Measurements from ENCODE around the gene CTNNA1.
"Not testable (repeated sequence)": the region's sequence is repeated elsewhere in the genome, so short reads cannot be mapped to it uniquely, and the experiment has no call there.

The CTNNA1 gene, protein sequence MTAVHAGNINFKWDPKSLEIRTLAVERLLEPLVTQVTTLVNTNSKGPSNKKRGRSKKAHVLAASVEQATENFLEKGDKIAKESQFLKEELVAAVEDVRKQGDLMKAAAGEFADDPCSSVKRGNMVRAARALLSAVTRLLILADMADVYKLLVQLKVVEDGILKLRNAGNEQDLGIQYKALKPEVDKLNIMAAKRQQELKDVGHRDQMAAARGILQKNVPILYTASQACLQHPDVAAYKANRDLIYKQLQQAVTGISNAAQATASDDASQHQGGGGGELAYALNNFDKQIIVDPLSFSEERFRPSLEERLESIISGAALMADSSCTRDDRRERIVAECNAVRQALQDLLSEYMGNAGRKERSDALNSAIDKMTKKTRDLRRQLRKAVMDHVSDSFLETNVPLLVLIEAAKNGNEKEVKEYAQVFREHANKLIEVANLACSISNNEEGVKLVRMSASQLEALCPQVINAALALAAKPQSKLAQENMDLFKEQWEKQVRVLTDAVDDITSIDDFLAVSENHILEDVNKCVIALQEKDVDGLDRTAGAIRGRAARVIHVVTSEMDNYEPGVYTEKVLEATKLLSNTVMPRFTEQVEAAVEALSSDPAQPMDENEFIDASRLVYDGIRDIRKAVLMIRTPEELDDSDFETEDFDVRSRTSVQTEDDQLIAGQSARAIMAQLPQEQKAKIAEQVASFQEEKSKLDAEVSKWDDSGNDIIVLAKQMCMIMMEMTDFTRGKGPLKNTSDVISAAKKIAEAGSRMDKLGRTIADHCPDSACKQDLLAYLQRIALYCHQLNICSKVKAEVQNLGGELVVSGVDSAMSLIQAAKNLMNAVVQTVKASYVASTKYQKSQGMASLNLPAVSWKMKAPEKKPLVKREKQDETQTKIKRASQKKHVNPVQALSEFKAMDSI

DNA sequence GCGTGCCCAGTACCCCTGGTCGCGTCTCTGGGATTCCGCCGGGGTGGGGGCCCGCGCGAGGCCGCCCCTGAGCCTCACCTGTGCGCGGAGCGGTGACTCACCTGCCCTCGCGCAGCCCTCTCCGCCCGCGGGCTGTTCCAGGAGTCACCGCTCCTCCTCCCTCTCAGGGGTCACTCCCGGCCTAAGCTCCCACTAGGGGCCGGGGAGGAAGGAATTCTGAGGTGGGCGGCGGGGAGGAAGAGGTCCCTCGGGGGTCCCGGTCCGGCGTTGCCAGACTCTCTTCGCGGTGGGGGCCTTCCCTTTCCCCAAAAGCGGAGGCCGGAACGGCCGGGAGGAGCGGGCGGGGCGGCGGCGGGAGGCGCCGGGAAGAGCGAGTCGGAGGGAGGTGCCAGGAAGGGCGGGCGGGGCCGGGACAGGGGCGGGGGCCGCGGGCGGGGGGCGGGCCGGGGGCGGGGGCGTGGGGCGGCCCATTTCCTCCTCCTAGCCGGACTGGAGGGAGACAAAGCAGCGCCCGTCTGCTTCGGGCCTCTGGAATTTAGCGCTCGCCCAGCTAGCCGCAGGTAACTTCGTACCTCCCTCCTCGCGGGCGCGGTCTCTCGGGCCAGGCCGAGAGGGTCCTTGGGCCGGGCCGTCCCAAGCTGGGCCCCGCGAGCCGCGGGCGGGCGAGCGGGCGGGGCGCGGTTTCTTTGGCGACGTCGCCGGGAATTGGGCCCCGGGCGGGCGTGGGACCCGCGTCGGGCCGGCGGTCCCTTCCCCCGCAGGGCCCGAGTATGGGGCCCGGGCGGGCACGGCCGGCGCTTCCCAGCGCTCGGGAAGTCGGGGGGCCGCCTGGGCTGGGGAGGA is at the start of gene CTNNA1:
Gene CTNNA1, plus strand, starts transcription at position 475 of the 843 bp plus-strand sequence. CDS start 28,500 bp downstream, outside the sequence.
- no peak for DNase-seq (ENCODE audit: low read depth)

DNA sequence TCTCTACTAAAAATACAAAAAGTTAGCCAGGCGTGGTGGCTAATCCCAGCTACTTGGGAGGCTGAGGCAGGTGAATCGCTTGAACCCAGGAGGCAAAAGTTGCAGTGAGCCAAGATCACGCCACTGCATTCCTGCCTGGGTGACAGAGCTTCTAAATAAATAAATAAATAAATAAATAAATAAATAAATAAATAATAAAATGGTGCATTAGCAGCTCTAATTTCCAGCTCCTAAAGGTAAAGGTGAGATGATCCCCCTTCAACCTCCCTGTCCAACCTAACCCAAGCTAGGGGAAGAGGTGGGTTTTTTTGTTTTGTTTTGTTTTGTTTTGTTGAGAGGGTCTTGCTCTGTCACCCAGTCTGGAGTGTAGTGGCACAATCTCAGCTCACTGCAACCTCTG is 49.4 kb upstream of the CTNNA1 start:
- DNase-seq (ENCODE audit: low read depth), result not testable (repeated sequence)

DNA sequence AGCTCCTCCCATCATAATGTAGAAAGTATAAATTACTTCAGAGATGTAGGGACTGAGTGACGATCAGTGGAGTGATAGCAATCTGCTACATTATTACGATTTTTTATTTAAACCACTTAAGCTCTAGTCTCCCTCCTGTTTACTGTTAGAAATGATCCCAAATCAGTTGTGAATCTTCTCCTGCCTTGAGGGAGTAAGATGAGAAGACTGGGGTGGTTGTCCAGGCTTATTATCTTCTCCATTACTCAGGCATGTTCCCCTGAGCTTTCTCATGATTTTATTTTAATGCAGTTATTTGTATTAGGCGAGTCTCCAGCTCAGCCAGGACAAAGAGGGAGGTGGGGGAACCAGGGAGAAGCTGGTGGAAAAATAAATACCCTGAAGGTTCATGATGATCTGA is 48.2 kb upstream of the CTNNA1 start:
- DNase-seq (ENCODE audit: low read depth), result no peak

DNA sequence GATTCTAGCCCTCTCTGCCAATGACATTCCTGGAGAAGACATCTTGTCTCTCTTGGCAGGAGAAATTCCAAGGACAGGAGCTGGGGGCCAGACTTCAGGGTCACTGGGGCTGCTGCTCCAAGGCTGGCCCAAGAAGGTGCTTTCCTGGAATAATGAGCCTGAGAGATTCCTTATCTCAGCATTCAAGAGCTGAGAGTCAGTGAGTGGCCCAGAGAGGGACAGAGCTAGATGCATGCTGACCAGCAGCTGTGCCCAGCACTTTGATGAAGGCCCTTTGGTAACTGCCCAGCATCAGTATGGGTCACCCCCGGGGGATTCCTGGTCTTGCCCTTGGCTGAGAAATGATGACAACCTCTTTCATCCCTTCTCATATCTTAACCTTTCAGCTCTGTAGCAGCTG is 47.7 kb upstream of the CTNNA1 start:
- no peak for DNase-seq (ENCODE audit: low read depth)

DNA sequence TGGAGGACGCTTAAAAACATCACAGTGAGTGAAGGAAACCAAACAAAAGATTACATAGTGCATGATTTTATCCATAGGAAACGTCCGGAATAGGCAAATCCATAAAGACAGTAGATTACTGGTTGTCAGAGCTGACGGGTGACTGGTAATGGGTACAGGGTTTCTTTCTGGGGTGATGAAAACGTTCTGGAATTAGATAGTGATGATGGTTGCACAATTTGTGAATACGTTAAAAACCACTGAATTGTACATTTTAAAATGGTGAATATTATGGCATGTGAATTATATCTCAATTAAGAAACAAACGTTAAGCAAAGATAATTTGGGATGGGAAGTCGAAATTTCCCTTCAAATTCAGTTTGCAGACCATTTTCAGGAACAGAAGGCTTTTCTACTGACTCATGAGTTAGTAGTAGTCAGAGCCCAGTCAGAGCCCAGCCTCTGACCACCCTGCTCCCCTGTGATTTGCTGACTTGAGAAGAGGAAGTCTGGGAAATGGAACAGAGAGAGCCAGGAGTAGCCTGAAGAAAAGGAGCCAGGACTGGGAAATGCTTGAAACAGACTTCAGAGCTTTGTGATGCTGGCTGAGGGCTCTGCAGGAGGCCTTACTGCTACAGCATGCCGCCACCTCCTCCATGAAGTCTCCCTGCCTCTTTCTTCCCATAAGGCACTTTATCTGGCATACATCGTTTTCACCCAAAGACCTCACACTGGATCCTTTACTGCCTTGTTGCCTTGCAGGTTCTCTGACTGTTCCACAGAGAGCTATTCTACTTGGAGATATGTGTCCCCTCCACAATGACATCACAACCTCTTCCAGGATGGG is 46.4 kb upstream of the CTNNA1 start:
- no peak for DNase-seq (ENCODE audit: low read depth)

DNA sequence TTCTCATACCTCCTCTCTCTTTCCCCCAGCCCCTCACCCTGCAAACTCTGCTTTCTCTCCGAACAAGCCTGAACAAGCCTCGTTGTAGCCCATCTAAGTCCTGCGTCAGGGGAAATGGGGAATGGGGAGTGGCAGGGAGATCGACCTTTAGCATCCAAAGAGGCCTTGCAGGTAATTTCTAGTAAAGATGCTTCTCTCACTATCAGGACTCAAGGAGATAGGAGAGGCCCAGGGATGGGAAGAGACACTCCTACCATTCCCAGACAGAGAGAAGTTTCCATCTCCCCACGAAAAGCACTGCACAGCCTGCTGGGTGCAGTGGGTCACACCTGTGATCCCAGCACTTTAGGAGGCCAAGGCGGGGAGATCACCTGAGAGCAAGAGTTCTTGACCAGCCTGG is 44.4 kb upstream of the CTNNA1 start:
- no peak for DNase-seq (ENCODE audit: low read depth)

DNA sequence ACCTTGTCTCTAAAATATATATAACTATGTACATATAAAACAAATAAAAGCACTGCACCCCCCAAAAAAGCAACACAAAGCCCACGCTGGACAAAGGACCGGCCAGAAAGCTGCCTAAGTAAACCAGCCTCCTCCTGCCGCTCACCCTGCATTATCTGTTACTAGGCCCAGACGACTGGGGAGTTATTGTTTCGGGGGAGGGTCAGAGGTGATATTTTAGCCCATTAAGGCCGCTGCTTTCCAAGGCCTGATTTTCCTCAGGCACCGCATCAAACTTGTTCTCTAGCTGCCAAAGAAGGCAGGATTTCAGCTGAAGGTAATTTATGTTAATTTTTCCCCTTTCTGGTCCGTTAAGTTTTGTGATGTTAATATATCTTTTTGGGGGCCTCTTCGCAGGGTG is 44.0 kb upstream of the CTNNA1 start:
- DNase-seq (ENCODE audit: low read depth), result no peak

DNA sequence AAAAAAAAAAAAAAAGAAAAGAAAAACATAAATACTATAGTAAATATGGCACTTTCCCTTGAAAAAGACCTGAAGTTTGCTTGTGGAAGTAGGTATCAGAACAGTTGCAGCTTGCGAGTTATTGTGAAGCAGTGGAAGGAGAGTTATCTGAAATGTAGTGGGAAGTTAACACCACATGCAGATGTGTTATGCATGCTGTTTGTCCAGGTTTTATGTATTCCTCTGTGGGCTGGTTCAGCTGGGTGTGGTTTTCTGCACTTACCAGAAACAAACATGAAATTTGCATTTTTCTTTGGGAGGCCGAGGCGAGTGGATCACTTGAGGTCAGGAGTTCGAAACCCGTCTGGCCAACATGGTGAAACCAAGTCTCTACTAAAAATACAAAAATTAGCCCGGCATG is 42.1 kb upstream of the CTNNA1 start:
- DNase-seq (ENCODE audit: low read depth), result no peak

DNA sequence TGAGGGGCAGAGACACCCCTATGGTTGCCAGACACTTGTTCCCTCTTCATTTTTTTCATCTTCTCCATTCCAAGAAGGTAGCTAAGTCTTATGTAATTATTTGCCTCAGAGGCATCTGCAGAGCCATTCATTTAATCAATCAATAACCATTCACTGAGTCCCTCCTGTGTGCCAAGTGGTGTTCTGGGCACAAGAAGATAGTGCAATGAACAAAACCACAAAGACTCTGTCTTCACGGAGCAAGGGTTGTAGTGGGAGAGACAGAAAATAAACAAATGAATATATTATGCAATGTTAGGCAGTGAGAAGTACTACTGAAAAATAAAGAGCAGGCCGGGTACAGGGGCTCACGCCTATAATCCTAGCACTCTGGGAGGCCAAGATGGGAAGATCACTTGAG is 41.4 kb upstream of the CTNNA1 start:
- no peak for DNase-seq (ENCODE audit: low read depth)

DNA sequence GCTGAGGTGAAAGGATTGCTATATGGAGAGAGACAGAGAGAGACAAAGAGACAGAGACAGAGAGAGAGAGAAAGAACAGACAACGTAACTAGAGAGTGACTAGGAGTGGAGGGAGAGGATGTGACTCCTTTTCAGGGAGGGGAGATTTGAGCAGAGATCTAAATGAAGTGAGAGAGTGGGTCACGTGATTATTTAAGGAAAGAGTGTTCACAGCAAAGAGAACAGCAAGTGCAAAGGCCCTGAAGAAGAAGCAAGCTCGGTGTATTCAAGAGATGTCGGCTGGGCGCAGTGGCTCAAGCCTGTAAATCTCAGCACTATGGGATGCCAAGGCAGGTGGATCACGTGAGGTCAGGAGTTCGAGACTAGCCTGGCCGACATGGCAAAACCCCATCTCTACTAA is 40.9 kb upstream of the CTNNA1 start:
- no peak for DNase-seq (ENCODE audit: low read depth)

DNA sequence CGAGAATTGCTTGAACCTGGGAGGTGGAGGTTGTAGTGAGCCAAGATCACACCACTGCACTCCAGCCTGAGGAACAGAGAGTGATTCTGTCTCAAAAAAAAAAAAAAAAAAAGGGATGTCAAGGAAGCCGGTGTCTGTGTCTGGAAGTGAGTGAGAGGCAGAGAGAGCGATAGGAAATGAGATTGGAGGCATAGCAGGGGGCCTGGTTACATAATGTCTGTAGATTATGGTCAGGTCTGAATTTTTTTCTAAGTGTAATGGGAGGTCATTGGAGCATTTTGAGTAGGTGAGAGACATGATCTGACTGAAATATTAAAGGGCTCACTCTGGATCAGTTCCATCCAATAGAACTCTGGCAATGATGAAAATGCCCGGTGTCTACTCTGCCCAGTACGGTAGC is 40.4 kb upstream of the CTNNA1 start:
- no peak for DNase-seq (ENCODE audit: low read depth)

DNA sequence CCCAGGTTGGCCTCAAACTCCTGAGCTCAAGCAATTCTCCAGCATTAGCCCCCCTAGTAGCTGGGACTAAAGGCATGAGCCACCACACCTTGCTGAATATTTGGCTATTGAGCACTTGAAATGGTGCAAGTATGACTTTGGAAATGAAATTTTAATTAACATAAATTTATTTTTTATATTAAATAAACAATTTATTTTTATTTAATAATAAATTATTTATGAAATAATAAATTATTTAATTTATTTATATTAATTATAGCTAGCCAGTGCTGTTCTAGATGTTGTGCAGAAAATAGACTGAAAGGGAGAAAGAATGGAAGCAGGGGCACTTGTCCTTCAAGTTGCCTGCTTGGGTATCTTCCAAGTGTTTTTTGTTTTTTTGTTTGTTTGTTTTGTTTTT is 40.0 kb upstream of the CTNNA1 start:
- DNase-seq (ENCODE audit: low read depth), result no peak

DNA sequence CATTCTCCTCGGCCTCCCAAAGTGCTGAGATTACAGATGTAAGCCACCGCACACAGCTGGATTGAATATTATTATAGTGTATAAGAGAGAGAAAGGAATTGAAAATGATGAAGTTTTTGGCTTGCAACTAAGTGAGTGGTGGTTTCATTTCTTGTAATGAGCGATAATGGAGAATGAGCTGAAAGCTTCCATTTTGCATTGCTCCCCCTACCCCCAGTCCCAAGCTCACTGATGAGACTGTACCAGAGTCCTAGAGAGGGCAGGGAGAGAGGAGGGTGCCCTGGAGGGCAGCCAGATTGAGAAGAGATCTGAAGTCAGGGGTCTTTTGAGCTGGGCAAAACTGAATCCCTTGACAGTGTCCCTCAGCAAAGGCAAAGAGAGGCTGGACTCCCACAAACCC is 38.5 kb upstream of the CTNNA1 start:
- DNase-seq (ENCODE audit: low read depth), result no peak

DNA sequence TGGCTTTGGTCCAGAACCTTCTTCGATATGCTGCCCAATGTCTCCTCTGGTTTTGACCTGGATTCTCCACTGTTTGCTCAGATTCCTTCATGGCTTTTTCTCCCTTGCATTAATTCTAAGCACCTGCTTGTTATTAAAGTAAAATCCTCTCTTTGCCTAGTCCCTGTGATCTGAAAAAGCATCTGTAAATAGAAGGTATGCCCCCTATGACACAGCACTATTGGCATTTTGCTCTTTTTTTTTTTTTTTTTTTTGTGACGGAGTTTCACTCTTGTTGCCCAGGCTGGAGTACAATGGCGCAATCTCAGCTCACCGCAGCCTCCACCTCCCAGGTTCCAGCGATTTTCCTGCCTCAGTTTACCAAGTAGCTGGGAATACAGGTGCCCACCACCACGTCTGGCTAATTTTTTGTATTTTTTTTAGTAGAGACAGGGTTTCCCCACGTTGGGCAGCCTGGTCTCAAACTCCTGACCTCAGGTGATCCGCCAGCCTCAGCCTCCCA is 37.2 kb upstream of the CTNNA1 start:
- not testable (repeated sequence) for DNase-seq (ENCODE audit: low read depth)

DNA sequence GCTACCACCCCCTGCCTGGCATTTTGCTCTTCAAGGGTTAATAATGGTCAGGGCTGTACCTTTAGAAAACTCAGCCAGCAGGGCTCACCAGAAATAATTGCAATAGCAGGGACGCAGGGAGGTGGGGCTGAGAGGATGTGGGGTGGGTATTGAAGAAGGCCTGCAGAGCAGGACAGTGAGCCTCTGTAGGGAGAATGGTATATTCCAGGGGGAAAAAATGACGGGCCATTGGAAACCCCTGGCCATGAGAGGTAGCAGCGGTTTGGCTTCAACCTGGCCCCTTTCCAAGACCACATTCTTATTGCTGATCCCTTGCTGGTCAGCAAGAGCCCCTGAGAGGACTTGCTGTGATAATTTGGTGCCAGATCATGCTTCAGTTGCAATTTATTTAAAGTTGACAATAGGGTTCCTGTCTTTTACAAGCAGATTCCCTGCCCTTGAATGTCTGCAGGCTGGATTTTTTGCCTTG is 36.7 kb upstream of the CTNNA1 start:
- DNase-seq (ENCODE audit: low read depth), result no peak

DNA sequence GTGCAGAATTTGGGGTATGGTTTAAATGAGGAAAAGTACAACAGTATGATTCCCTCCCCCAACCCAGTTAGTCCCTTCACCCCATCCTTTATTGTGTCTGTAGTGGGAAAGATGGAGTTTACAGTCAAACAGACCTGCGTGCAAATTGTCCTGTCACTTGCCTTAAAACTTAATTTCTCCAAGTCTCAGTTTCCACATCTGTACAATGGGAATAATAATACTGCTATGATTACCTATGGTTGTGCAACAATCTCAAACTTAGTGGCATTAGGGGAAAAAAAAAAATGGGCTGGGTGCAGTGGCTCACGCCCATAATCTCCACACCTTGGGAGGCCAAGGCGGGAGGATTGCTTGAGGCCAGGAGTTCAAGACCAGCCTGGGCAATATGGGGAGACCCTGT is 35.8 kb upstream of the CTNNA1 start:
- DNase-seq (ENCODE audit: low read depth), result no peak

DNA sequence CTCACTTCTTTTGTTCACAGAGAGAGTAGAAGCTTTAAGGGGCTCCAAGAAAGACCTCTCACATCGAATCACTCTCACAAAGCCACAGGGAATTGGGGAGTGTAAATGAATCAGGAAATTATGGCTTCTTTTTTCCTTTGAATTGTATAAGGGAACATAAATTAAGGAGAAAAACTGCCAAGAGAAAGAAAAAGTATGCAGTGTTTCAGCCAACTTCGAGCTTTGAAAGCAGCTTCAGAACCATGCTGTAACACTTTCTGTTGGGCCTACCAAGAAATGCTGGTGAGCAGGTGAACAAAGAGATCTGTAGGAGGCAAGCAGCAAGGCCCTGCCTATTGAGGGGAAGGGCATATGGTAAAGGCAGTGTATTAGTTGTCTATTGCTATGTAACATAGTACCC is 33.4 kb upstream of the CTNNA1 start:
- no peak for DNase-seq (ENCODE audit: low read depth)

DNA sequence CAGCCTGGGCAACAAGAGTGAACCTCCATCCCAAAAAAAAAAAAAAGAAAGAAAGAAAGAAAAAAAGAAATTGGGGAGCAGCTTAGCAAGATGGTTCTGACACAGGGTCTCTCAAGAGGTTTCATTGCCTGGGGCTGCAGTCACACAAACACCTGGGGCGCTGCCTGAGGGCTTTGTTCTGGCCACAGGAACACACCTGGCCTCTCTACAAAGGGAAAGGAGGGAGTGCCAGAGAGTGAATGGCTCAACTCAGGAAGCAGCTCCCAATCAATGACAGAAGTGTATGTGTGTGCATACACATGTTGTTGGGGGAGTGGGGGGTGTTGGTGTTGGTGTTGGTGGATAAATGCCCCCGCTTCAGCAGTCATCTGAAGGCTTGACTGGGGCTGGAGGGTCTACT is 32.4 kb upstream of the CTNNA1 start:
- no peak for DNase-seq (ENCODE audit: low read depth)

DNA sequence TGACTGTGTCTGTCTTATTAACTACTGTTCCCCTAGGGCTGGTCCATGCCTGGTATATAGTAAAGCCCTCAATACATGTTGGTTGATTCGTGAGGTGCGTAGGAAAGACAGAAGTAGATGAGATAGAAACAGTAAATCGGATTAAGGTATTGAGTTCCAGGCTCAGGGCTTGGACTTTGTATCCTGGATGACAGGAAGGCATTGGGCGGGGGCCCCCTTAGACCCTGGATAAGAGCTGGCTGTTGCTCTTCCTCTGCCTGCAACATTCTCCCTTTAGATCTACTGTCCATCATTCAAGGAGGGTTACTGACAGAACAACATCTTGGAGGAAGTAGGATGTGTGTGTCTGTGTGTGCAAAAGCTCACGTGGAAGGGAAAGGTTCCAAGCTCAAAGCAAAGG is 31.2 kb upstream of the CTNNA1 start:
- no peak for DNase-seq (ENCODE audit: low read depth)

DNA sequence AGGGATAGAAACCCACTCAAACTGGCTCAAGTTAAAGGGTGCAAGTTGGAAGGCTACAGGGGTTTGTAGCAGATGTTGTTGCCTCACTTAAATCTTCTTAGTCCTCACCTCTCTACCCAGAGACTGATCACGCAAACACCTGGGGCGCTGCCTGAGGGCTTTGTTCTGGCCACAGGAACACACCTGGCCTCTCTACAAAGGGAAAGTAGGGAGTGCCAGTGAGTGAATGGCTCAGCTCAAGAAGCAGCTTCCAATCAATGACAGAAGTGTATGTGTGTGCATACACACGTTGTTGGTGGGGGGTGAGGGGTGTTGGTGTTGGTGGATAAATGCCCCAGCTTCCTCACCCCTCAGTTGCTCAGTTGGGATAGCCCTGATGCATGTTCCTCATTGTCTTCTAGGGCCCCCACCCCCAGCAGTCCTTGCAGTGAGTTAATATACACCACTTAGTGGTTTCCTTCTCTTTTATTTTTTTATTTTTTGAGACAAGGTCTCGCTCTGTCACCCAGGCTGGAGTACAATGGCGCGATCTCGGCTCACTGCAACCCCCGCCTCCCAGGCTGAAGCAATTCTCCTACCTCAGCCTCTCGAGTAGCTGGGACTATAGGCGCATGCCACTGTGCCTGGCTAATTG is 30.6 kb upstream of the CTNNA1 start:
- no peak for DNase-seq (ENCODE audit: low read depth)
